HUDEP-2 (cell line): ENCODE measurements around the gene EEF1B2.
A peak's percentile ranks its signal among the peaks of the same experiment; 100 is the strongest.
"Not testable (repeated sequence)": the region's sequence is repeated elsewhere in the genome, so short reads cannot be mapped to it uniquely, and the experiment has no call there.

Experiments used
- DNase-seq, 76 experiments: peaks; one replicate each; lab custom pipeline; 2025; ENCODE audit not compliant: unreplicated experiment in 76 of 76; lab: John Stamatoyannopoulos, UW

EEF1B2 gene

GRCh38 chr2:206163251-206163880 is 3.7 kb downstream of the EEF1B2 start:
- DNase-seq = no peak

DNA sequence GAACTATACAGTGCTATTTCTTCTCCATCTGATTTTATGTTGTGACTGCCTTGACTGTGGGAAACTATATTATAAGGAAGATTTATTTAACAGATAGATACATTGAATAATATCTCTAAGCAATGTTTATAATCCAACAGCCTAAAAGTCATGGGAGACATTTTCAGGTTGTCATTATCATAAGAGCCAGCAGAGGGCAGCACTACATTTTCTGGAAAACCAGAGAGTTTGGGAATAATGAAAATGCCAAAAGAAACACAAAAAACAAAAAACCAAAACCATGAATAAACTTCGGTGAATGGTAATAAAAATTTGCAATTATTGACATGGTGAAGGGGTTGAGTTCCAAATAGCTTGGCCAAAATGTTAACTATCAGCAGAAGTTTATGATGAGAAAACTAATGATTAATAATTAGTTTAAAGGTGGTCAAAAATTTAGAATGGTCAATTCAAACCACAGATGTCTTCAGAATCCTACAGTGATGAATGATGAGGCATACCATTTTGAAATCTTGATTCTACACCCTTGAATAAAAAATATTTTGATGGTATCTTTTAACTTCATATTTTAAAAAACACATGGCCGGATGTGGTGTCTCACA is 4.7 kb downstream of the EEF1B2 start:
- DNase-seq = peak in 16 of 76 experiments; percentile 4 to 35 (median 11)

GRCh38 chr2:206168230-206168629 is 8.5 kb downstream of the EEF1B2 start:
- DNase-seq = not testable (repeated sequence)

- not testable (repeated sequence) for DNase-seq
Measured at GRCh38 chr2:206171624-206172397, 12.1 kb downstream of the EEF1B2 start.

DNA sequence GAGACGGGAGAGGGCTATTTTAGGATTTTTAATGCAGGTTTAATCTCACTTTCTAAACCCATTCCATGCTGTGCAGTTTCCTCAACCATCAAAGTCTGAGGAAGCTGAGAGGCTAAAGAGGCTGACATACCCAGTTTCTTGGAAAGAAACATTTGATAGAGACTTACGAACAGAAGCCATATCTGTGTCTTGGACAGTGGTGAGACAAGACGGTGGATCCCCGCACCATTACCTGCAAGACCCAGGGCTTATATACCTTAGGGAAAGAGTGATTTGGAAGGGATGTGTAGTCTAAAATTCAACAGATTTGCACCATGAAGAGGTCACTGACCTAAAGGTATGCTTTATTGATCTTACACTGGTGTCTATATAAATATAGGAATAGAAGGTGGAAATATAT is 13.5 kb downstream of the EEF1B2 start:
- DNase-seq = no peak

GRCh38 chr2:206176121-206176520 is 16.4 kb downstream of the EEF1B2 start:
- no peak for DNase-seq

DNA sequence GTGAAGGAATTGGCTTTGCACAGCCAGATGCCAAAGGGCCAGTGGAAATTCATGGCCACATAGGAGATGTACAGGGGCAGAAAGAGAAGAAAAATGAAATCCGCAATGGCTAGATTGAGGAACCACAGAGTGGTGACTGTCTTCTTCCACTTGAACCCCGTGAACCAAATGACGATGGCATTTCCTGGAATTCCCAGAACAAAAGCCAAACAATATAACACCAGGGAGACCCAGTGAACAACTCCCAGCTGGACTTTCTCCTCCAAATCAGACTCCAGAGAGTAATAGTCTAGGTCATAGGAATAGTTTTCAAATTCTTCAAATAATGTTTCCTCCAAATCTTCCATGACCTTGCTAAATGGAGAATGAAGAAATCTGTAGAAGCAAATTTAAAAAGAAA is 17.2 kb downstream of the EEF1B2 start:
- DNase-seq = no peak

DNA sequence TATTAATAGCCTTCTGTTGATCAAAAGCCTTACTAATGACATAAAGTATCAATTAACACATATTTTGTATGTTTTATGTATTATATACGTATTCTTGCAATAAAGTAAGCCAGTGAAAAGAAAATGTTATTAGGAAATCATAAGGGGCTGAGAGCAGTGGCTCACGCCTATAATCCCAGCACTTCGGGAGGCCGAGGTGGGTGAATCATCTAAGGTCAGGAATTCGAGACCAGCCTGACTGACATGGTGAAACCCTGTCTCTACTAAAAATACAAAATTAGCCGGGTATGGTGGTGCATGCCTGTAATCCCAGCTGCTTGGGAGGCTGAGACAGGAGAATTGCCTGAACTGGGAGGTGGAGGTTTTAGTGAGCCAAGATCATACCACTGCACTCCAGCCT is 21.8 kb downstream of the EEF1B2 start:
- not testable (repeated sequence) for DNase-seq

DNA sequence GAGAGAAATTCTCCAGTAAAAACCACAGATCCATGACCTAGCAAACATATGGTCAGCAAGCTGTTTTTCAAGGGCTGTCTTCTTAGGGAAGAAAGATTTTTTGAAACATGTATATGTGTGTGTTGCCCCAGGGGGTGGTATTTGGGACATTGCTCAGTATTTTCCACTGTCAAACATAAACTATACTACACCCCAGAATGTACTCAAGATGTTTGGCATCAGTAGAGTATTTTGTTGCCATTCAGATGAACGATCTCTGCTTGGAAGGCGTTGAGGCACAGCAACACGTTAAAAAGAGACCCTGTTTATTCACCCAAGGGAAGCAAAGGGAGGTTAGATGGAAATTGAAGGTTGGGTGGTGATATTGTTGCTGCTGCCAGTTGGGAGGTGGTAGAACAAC is 30.0 kb downstream of the EEF1B2 start:
- DNase-seq = no peak

GRCh38 chr2:206190111-206190510 is 30.4 kb downstream of the EEF1B2 start:
- DNase-seq = no peak

DNA sequence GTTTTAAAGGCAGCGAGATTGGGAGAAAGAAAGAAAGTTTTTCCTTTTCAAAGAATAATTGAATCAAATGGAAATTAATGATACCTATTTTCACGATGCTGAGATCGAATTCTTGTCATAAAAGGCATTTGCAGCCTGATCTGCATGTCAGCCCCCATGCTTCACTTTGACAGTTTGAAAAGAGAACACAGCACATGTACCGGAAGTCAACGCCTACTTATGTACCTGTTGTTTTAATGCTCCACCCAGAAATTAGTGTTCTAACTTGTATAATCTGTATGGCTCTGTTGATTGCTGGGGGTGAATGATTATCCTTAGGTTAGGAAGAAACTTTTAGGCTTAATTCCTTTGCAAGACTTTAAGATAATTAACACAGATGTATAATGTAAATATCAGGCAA is 31.0 kb downstream of the EEF1B2 start:
- no peak for DNase-seq

DNA sequence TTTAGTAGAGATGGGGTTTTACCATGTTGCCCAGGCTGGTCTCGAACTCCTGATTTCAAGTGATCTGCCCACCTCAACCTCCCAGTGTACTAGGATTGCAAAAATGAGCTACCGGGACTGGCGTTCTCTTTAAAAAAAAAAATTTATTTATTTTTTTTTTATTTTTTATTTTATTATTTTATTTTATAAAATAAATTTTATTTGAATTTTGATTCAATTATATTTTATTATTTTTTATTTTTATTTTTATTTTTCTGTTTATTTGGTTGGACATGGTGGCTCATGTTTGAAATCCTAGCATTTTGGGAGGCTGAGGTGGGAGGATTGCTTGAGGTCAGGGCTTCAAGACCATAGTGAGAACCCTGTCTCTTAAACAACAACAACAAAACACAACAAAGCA is 32.5 kb downstream of the EEF1B2 start:
- no peak for DNase-seq

- DNase-seq = no peak
Measured at GRCh38 chr2:206193671-206194357, 34.1 kb downstream of the EEF1B2 start.

DNA sequence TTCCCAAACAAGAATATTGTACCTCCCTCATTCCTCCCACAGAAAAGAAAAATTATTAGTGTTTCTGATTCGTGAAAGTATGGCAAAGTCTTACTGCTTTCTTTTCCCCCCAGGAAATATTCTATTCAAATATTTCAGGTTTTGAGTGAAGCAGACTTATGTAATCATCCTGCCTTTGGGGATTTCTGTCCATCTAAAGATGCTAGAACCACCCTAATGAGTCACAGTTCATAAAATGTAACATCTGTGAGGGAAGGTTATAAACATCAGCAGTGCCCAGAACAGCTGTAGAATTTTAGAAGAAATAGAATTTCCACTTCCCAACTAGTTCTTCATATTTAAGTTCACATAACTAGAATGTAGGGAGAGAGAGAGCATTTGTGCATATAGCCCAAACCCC is 39.0 kb downstream of the EEF1B2 start:
- no peak for DNase-seq

DNA sequence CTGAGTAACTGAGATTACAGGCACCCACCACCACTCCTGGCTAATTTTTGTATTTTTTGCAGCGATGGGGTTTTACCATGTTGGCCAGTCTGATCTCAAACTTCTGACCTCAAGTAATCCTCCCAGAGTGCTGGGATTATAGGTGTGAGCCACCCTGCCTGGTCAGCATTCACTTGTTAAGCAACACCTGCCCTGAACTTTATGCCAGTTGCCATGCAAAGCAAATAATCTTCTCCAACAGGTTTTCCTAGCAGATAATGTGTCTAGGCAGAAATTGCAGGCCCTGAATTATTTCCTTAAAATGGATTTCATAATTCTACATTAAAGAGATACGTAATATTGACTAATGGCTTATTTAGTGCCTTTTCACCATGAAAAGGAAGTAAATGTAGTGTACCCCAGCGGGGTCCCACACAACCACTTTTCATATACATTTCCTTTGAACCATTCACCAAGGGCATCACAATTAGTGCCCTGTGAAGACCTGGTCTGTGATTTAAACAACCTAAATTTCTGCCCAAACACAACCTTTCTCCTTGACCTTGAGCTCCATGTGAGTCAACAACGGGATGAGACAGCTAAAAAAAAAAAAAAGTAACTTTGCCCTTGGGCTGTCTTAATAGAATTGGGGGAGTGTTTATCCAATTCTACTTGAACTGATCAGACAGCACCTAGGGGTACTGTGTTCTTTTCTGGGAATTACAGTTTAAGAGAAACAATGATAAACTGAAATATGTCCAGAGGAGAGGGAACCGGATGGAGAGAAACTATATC is 41.6 kb downstream of the EEF1B2 start:
- DNase-seq = no peak

DNA sequence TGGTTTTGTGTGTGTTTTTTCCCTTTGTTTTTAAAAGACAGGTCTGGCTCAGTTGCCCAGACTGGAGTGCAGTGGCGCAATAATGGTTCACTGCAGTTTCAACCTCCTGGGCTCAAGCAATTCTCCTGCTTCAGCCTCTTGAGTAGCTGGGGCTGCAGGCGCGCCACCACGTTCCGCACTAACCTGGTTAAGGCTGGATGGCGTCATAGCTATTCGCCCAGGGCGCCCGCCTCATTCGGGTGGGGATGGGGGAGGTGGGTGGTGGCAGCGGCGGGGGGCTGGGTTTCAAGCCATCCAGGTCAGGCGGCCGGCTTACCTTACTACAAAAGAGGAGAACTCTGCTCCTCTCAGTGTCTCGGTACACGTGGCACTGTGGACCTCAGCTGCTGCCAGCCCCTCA is 42.8 kb downstream of the EEF1B2 start:
- DNase-seq = no peak

DNA sequence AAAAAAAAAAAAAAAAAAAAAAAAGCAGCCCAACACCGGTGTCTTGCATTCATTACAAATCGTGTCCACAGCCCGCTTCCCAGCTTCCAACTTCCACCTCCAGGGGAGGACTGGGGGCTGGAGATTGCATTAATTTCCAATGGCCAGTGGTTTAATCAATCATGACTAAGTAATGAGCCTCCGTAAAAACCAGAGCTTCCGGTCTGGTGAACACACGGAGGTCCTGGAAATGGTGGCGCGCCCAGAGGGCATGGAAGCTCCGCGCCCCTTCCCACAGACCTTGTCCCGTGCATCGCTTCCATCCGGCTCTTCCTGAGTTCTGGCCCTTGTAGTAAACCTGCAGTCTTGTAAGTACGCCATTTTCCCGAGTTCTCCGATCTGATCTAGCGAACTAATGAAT is 43.6 kb downstream of the EEF1B2 start:
- DNase-seq = no peak

DNA sequence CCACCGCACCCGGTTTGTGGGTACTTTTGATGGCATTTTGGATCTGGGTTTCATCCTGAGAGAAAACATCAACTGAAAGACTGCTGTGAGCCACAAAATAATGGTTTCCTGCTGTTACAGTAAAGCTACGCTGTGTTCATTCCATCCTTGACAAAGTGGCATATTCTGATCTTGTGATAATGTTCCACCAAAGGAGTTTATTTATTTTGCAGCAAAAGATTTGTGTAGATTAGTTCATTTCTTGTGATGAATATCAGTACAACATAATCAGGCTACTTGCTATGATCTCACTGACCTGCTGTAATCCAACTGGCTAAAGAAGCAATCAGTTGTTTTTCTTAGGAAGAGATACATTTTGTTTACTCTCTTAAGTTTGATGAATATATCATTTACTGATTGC is 45.0 kb downstream of the EEF1B2 start:
- no peak for DNase-seq

- not testable (repeated sequence) for DNase-seq
Measured at GRCh38 chr2:206207316-206207715, 47.6 kb downstream of the EEF1B2 start.

DNA sequence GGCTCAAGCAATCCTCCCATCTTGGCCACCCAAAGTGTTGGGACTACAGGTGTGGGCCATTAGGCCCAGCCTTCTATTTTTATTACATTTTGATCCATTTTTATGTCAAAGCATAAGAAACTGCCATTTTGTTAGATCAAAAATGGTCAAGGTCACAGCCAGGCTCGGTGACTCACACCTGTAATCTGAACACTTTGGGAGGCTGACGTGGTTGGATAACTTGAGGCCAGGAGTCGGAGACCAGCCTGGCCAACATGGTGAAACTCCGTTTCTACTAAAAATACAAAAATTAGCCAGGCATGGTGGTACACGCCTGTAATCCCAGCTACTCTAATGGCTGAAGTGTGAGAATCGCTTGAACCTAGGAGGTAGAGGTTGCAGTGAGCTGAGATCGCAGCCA is 49.2 kb downstream of the EEF1B2 start:
- DNase-seq = no peak
